Measurements from ENCODE around the gene GTF2F2. TPM values are rescaled to one million over a fixed set of nuclear protein-coding genes. Genes with fewer than 3 reads are reported as not detected.

The GTF2F2 gene, protein sequence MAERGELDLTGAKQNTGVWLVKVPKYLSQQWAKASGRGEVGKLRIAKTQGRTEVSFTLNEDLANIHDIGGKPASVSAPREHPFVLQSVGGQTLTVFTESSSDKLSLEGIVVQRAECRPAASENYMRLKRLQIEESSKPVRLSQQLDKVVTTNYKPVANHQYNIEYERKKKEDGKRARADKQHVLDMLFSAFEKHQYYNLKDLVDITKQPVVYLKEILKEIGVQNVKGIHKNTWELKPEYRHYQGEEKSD
- total RNA-seq = 10 to 100 TPM; 10.2 to 29.3 (median 18.2) TPM

GRCh38 chr13:45119991-45120864 lies at the start of gene GTF2F2:
Gene GTF2F2, plus strand, starts transcription at chr13:45120510. Its CDS starts 146 bp downstream, at chr13:45120656.
- H3K4me3 ChIP-seq = peak within 1 kb of the TSS; percentile 54 to 83 (median 67)
- ATAC-seq (ENCODE audit: low FRiP score in 2 of 2) (peak; percentile 92 to 98), DNase-seq (peak; percentile 88 to 97)
- no peaks in the 10 kb centered on the region for H3K27me3 ChIP-seq
- TF ChIP-seq POLR2AphosphoS5 (IDR thresholded peaks at IDR 0.05) (peak; percentile 68 to 90), CTCF (IDR thresholded peaks at IDR 0.05) (peak in 3 of 6 experiments; percentile 8 to 32 (median 25)), POLR2A (IDR thresholded peaks at IDR 0.05) (peak in 3 of 4 donors; percentile 16 to 68 (median 41)), EP300 (IDR thresholded peaks at IDR 0.05) (peak in 1 of 4 donors; percentile 7)
- peak within 1 kb of the TSS; percentile 81 to 86 (median 83) for H3K27ac ChIP-seq
- H3K4me1 ChIP-seq = peaks cover 11 to 28% (median 17%) of the 10 kb centered on the region in 4 donors
- WGBS, 2 donors = 0 to 2% methylated on average over 29 to 52 of the region's 53 CpGs
- H3K36me3 ChIP-seq = no peaks in the 10 kb centered on the region
- H3K9me3 ChIP-seq = no peaks in the 10 kb centered on the region

DNA sequence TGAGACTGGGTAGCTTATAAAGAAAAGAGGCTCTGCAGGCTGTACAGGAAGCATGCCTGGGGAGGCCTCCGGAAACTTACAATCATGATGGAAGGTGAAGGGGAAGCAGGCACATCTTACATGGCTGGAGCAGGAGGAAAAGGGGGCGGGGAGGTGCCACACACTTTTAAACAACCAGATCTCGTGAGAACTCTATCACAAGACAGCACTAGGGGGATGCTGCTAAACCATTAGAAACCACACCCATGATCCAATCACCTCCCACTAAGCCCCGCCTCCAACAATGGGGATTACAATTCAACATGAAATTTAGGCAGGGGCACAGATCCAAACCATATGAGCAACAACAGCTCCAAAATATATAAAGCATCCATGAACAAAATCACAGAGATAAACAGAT lies 46.5 kb upstream of the GTF2F2 start:
- H3K27me3 ChIP-seq = no peaks in the 10 kb centered on the region
- no peaks in the 10 kb centered on the region for H3K9me3 ChIP-seq
- no peak overlapping the region for H3K27ac ChIP-seq
- no peak for TF ChIP-seq EP300 (IDR thresholded peaks at IDR 0.05)
- no peak for TF ChIP-seq POLR2A (IDR thresholded peaks at IDR 0.05)
- TF ChIP-seq CTCF (IDR thresholded peaks at IDR 0.05) = no peak
- TF ChIP-seq POLR2AphosphoS5 (IDR thresholded peaks at IDR 0.05) = no peak
- DNase-seq (no peak), ATAC-seq (ENCODE audit: low FRiP score in 2 of 2) (no peak)
- H3K36me3 ChIP-seq = no peaks in the 10 kb centered on the region
- no peak overlapping the region for H3K4me3 ChIP-seq
- WGBS, 2 donors = 78 to 79% methylated on average over 4 of the region's 4 CpGs
- H3K4me1 ChIP-seq = no peaks in the 10 kb centered on the region

GRCh38 chr13:45074721-45075120 lies 45.6 kb upstream of the GTF2F2 start:
- WGBS, 2 donors = 88 to 90% methylated on average over 6 of the region's 6 CpGs
- Histone ChIP-seq H3K27me3 (no peaks in the 10 kb centered on the region), H3K36me3 (no peaks in the 10 kb centered on the region), H3K4me3 (no peak overlapping the region), H3K27ac (no peak overlapping the region), H3K9me3 (no peaks in the 10 kb centered on the region), H3K4me1 (no peaks in the 10 kb centered on the region)
- ATAC-seq (ENCODE audit: low FRiP score in 2 of 2) = no peak
- no peak for TF ChIP-seq POLR2A (IDR thresholded peaks at IDR 0.05)
- TF ChIP-seq POLR2AphosphoS5 (IDR thresholded peaks at IDR 0.05) = no peak
- no peak for TF ChIP-seq EP300 (IDR thresholded peaks at IDR 0.05)
- TF ChIP-seq CTCF (IDR thresholded peaks at IDR 0.05) = no peak
- no peak for DNase-seq

DNA sequence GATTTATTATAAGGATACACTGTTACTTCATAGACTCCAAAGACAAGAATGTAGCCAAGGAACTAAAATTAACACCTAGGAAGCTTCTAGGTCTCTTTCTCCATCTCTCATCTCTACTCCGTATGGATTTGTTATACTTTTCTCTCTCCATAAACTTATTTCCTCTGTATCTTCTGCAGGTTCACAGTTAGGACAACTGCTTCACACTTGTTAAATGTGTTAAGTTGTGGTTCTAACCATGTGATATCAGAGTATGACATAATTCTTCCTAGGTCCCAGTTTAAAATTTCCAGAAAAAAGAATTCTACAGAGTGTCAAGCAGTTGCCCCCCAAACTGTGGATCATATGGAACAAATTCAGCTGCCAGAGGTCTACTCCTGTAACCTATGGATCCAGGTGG lies 42.3 kb upstream of the GTF2F2 start:
- no peaks in the 10 kb centered on the region for H3K27me3 ChIP-seq
- WGBS, 2 donors = 84 to 93% methylated on average over 1 of the region's 1 CpG
- no peaks in the 10 kb centered on the region for H3K4me1 ChIP-seq
- DNase-seq (no peak), ATAC-seq (ENCODE audit: low FRiP score in 2 of 2) (no peak)
- no peaks in the 10 kb centered on the region for H3K9me3 ChIP-seq
- H3K27ac ChIP-seq = no peak overlapping the region
- H3K4me3 ChIP-seq = no peak overlapping the region
- TF ChIP-seq CTCF (IDR thresholded peaks at IDR 0.05) = no peak
- no peak for TF ChIP-seq POLR2AphosphoS5 (IDR thresholded peaks at IDR 0.05)
- no peak for TF ChIP-seq EP300 (IDR thresholded peaks at IDR 0.05)
- no peak for TF ChIP-seq POLR2A (IDR thresholded peaks at IDR 0.05)
- H3K36me3 ChIP-seq = no peaks in the 10 kb centered on the region

Measured in upper lobe of left lung (tissue), 6 donors.